Islet precursor cell (in vitro differentiated cells): ENCODE results near the gene SP140.
"Not testable (repeated sequence)": the region's sequence is repeated elsewhere in the genome, so short reads cannot be mapped to it uniquely, and the experiment has no call there.

Source experiments
- DNase-seq: peaks from one replicate; pipeline ENCODE4 v3.0.0-alpha.2; 2018

Gene SP140

DNA sequence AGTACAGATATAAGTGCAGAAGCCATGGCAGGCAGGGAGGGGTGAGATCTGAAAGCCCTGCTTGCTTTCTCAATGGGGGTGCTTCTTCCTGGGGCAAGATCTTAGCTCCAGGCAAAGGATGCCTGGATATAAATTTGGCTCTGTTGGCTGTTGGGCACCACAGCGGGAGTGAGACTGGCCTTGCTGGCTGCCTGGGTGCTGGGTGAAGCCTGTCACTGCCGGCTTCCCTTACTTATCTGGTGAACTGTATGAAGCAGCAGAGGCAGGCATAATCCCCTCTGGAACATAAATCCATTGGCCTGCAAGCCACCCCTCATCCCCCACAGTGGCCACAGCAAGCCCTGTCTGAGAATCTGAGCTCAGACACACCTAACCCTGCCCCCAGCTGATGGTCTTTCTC is 74.1 kb downstream of the SP140 start:
- no peak for DNase-seq

- DNase-seq: no peak
Observed at GRCh38 chr2:230305416-230306275, 80.1 kb downstream of the SP140 start.

DNA sequence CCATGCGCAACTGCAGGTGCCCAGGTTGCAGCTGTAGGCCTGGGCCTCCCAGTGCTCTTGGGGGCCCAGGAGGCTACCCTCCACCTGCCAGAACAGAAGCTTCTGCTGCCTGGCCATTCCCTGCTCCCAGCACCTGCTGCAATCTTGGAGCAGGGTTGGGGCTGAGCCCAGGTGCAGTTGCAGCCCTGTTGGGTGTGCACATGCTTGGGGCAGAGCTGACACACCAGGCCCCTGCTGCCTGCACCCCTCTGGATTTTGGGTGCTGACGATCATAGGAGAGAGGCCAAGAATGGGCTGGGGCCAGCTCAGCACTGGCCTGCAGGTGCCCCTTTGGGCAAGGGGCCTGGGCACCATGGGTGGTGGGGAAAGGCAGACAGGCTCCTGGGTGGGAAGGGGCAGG is 80.9 kb downstream of the SP140 start:
- DNase-seq: no peak

DNA sequence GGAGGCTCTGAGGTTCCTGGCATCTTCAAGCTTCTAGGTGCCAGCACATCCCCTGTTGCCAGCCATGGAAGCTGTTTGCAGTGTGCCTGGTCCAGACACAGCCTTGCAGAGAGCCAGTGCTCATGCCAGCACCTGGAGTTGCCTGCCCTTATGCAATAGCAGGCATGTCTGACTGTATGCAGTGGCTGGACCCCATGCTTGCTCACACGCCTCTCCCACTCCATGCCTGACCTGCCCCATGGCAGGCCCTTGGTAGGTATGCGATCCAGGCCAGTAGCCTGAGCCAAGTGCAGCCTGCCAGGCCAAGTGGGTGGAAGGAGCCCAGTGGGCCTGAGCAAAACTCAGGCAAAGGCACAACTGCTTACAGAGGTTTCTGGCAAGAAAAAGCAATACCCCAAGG is 81.9 kb downstream of the SP140 start:
- no peak for DNase-seq

DNA sequence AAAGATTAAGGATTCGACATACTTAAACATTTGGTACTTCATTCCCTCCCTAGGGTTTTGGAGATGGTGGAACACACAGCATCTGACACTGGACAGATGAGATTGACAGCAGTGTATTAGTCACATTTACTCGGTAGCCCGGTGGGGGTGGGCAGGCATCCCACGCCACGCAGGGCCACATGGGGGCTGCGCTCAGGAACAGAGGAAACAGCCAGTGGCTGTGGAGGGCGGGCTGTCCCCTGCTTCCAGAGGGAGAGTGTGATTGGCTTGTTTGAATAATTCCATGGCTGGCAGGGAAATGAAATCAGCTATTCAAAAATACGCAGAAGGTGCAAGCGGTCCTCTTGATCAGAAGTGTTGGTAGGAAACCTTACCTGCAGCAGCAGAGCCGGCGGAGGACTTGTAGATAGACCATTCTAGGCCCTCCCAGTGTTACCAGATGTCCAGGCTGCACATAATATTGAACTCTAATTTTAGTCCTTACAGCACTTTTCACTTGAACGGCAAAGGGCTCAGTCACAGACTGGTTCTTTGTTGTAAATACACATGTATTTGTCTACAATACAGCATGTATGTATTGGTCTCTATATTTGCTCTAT is 83.0 kb downstream of the SP140 start:
- no peak for DNase-seq

GRCh38 chr2:230310792-230311191 is 85.3 kb downstream of the SP140 start:
- not testable (repeated sequence) for DNase-seq

DNA sequence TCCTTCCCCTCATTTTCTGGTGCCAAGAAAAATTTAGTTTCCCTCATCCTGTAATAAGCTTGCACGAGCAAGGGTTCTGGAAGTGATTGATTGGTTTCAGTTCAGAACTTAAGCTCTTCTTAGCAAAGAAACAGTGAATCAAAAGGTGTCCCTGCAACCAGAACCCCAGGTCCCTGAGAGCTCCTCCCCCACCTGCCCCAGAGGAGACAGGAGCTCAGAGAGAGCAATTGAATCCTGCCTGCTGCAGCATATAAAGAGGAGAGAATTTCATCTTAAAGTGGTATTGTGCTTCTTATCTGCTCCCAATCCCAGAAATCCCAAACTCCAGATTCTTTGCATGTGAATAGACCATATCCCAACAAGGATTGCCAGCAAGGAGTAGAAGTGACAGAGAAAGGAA is 86.1 kb downstream of the SP140 start:
- not testable (repeated sequence) for DNase-seq

DNA sequence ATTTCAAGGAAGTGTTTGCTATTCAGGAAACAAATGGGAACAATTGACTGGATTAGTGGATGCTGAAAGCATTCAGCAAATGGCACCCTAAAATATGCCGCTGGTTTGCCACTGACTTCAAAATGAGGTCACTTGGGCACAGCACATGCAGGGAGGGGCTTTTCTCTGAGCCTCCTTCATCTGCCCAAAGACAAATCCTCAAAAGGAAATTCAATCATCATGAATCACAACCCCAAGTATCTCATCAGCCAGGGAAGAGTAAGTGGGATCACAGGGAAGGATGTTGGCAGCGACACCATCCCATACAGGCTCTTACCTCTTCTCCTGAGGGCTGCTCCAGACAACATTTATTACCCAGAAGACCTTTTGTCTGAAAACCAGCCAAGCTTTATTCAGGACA is 87.1 kb downstream of the SP140 start:
- no peak for DNase-seq

DNA sequence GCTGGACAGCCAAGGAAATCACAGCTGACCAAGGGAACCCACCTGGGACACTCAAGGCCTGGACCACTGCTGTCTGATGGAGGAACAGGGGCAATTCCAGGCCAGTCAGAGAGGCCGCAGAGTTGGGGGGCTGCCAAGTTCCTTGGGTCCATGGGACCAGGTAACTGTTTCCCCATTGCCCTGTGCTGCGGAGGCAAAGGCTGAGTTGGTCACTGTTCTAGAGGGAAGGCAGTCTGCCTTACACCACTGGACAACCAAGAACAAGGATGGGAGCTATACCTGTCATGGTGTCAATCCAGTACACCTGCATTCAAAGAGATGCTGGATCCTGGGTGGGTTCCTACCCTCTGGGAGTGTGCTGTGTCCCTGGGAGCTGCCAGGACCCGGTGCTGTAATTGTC is 91.8 kb downstream of the SP140 start:
- peak; percentile 28 for DNase-seq

DNA sequence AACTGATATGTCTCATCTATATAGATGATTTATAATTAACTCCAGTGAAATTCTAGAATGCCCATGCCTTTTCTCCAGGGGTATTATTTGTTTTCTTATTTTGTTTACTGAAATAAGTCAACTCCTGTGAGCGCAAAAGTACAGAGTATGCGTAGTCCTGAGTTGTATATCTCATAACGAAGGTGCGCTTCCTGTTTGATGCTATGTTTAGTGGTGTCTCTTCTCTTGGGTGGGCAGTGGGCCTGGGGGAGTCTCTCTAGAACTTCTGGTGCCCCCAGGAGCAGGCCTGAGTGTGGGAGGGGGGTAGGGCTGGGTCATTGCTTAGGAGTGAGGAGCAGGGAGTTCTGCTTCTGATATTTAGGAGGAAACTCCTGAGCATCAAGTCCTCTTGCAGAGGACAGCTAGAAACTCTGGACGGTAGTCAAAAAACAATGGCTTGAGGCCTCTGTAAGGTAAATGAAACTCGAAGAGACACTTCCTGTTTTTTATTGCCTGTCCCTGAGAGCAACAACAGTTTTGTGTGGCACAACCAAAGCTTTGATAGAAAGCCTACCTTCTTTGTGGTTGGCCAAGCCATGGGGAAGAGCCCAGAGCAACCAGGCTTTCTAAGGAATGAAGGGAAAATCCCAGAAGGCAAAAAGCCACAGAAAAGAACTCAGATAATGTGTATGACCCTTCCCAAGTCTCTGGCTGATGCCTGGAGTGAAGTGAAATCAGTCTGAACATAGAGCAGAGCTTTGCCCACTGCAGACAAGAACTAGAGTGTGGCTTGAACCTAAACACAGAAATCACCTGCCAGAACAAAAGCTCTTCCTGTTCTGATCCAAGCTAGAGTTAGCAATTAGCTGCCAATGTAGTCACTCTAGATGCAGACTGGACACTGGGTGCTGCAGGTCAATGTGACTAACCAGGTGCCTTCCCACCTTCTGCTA is 92.9 kb downstream of the SP140 start:
- no peak for DNase-seq

GRCh38 chr2:230319211-230319862 is 93.8 kb downstream of the SP140 start:
- DNase-seq: no peak

GRCh38 chr2:230321031-230321430 is 95.5 kb downstream of the SP140 start:
- DNase-seq: no peak

DNA sequence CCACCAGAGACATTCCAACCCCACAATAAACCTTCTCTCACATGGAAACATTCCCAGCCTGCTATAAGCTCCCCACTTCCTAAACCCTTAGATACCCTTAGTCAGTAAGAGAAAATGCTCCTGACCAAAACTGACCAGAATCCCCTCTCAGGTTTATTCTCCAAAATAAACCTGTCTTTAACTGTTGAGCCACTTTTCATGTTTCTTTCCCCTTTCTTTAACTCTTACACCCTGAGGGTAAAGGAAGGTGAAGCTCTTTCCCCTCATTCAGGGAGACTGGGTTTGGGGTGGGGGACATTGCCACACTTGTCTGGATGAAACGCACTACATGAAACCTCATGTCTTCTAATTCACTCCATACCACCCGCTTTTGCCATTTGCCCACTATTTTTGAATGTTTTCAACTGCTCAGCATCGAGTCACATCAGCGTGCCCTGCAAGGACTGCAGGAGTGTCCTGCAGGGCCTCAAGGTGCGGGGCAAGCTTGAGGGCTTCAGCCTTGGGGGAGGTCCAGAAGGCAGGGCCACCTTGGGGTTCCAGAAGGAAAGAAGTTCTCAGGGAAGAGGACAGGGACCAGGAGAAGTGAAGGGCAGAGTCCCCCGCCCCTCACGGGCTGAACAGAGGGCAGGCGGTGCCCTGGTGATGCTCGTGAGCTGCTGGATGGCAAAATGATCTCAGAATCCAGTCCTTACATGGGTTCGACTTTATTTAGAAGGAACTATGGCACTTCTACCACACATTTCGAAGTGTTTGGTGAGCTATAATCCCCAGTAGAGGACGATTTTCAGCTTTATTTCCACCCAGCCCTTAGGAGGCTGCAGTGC is 97.2 kb downstream of the SP140 start:
- DNase-seq: no peak

GRCh38 chr2:230323385-230324106 is 98.0 kb downstream of the SP140 start:
- no peak for DNase-seq

DNA sequence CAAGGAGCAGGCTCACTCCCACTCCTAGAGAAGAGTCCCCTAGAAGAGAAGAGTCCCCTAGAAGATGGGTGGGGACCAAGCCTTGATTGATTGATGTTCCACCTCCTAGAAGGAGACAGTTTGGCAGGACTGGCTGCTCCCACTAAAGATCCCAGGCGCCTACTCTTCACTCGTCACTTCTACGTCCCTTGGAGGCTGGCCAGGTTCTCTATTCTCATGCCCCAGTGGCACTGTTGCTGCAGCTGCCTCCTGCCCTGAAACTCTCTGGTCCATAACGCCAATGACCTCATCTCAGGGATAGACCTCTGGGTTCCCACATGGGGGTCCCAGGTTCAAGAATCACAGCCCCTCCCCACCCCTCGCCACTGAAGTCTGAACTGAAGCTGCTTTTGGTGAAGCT is 99.0 kb downstream of the SP140 start:
- DNase-seq: no peak

GRCh38 chr2:230325316-230326243 is 100.0 kb downstream of the SP140 start:
- DNase-seq: no peak

GRCh38 chr2:230326453-230327417 is 101.2 kb downstream of the SP140 start, which contains the start of gene SP140L:
Gene SP140L (plus strand): TSS chr2:230327193. CDS start chr2:230327270, 77 bp downstream.
- no peak for DNase-seq

DNA sequence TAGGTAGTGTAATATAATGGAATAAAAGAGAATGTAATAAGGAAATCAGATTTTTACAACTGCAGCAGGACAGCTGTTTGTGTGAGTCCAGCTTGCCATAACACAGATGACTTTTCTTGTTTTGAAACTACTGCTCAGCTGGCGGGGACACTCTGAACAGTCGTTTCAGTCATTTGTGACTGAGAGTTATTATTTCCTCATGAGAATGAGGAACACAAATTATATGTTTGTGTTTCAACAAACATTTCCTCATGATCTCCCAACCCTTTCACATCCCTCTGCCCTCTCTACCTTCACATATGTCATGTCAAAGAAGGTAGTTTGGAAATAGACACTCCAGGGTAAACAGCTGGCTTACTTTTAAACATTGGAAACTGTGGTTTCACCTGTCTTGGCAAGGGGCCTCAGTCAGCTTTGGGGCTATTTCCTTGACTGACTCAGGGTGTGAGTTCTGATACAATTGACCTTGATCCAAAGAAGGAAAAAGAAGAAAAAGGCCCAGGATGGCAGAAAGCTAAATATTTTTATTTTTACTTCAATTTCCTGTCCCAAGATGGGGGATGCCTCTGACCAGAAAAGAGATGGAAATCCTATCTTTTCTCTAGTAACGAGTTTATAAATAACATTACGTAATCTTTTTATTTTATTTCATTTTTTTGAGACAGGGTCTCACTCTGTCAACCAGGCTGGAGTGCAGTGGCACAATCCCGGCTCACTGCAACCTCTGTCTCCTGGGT is 102.0 kb downstream of the SP140 start:
- no peak for DNase-seq
